OCI-LY7 (cell line): ENCODE data around the gene QPRT.

ENCODE experiments used
- EZH2phosphoT487 ChIP-seq: fragments of 200-600 bp; sonication (generic); IDR thresholded peaks from 2 replicates; pipeline ENCODE4 v1.6.1; 2018; ENCODE audit warnings: low read depth, borderline replicate concordance, mild to moderate bottlenecking, mixed run types, antibody characterized with exemption, low read length, moderate library complexity, mixed read lengths
- TF ChIP-seq, protein P1 (sequence below): fragments of 200-600 bp; sonication (generic); conservative IDR thresholded peaks from 2 replicates; pipeline ENCODE4 v1.5.1; 2014; ENCODE audit warnings: mild to moderate bottlenecking, antibody characterized with exemption, low read length, moderate library complexity, mixed read lengths

DNA sequence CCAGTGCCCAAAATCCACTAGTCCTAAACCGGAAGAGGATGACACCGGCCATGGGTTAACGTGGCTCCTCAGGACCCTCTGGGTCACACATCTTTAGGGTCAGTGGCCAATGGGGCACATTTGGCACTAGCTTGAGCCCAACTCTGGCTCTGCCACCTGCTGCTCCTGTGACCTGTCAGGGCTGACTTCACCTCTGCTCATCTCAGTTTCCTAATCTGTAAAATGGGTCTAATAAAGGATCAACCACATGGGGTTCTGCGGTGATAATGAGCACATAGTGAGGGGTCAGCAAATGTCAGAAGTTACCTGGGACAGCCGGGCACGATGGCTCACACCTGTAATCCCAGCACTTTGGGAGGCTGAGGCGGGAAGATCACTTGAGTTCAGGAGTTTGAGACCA, 18.4 kb downstream of the QPRT start:
- TF ChIP-seq, protein P1, sequence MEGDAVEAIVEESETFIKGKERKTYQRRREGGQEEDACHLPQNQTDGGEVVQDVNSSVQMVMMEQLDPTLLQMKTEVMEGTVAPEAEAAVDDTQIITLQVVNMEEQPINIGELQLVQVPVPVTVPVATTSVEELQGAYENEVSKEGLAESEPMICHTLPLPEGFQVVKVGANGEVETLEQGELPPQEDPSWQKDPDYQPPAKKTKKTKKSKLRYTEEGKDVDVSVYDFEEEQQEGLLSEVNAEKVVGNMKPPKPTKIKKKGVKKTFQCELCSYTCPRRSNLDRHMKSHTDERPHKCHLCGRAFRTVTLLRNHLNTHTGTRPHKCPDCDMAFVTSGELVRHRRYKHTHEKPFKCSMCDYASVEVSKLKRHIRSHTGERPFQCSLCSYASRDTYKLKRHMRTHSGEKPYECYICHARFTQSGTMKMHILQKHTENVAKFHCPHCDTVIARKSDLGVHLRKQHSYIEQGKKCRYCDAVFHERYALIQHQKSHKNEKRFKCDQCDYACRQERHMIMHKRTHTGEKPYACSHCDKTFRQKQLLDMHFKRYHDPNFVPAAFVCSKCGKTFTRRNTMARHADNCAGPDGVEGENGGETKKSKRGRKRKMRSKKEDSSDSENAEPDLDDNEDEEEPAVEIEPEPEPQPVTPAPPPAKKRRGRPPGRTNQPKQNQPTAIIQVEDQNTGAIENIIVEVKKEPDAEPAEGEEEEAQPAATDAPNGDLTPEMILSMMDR, result no peak
- no peak for TF ChIP-seq EZH2phosphoT487
